ENCODE results near the gene IFITM5.
A peak's percentile ranks its signal among the peaks of the same experiment; 100 is the strongest.

The IFITM5 gene

DNA sequence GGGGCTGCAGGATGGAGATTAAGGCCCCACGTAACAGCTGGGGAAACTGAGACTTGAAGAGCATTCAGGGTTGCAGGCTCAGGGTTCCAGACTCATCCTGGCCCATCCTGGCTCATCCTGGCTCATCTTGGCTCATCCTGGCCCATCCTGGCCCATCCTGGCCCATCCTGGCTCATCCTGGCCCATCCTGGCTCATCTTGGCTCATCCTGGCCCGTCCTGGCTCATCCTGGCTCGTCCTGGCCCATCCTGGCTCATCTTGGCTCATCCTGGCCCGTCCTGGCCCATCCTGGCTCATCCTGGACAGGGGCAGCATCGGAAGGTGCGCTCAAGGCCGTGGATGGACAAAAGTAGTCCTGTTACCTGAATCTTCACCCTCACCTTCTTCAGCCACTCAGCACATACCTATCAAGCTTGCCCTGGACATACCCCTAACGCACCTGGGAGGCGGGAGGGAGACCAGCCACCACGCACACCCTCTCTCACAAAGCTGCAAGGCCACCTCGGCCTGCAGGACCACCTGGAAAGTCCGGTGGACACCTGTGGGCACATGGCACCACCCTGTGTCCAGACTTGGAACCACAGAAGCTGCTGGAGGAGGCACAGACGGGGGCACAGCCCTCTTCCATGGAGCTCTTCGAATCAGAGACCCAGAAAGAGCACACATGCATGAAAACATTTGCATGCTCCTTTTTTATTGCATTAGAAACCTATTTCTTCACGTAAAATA is 41.4 kb downstream of the IFITM5 start:
- no peak for DNase-seq

DNA sequence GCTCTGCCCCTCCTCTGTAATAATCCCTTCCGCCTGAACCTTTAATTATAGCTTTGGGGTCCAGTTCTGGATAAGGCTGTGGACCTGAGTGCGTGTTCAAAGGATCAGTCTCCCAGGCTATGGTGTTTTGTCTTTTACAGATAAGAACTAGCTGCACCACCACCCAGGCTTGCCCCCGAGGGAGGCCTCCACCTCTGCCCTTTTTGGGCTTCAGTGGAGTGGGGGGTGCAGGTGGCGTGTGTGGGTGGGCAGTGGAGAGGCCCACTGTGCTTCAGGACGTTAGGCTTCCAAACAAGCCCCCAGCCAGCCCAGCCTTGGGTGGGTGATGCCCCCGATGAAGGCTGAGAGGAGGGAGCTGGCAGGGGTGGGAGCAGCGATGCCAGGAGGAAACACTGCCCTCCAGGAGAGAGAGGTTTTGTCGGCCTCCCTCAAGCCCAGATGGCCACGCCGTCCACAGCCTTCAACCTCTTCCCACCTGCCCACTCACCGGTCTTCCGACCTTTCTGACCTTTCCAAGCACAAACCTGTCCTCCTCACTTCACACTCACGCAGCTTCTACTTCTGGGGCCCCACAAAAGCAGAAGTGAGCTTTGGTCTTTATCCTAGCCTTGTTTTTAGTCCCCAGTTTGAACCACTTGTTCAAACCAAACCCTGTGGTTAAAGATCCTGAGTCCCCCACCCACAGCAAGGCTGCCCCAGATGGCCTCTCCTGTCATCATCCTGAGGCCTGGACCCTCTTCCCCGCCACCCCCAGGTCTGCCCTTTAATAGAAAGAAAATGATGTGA is 42.2 kb downstream of the IFITM5 start:
- DNase-seq, result no peak

DNA sequence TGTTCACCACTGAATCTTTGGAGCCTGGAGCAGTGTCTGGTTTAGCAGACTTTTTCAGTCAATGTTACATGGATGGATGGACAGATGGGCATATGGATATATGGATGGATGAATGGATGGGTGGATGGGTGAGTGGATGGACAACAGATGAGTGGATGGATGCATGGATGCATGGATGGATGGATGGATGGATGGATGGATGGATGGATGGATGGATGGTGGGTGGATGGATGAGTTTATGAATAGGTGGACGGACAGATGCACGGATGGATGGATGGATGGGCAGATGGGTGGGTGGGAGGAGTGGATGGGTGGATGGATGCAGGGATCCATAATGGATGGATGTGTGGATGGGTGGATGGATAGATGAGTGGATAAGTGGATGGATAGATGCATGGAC is 43.5 kb downstream of the IFITM5 start:
- DNase-seq, result no peak

DNA sequence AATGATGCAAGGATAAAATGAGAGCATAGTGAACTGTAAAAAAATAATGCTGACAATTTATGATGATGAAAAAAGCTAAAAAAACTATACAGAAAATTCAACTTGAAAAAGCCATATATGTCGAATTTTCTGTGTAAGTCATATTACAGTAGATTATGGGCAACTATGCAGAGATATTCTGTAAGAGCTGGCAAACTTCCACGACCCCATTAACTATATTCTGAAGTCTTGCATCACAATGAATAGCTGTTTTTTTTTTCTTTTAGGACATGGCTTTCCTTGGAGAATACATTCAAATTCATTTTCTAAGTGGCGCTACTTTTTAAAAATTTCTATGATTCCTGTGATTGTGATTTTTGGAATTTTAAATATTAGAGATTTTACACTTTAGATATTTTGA is 44.1 kb downstream of the IFITM5 start:
- no peak for DNase-seq

DNA sequence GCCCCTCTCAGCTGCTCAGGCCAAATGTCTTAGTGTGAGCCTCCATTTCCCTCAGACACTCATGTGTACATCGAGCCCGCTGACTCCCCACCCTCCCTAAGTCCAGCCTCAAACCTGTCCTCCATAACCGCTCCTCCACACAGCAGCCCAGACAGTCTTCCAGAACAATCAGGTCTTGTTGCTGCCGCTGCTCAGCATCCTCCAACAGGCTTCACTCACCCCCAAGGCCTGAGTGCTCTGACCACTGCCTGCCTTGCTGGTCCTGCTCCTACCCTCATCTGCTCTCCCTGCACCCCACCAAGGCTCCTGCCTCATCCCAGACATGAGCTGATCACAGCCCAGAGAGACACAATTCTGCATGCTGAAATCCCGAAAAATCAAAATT is 45.4 kb downstream of the IFITM5 start:
- no peak for DNase-seq

DNA sequence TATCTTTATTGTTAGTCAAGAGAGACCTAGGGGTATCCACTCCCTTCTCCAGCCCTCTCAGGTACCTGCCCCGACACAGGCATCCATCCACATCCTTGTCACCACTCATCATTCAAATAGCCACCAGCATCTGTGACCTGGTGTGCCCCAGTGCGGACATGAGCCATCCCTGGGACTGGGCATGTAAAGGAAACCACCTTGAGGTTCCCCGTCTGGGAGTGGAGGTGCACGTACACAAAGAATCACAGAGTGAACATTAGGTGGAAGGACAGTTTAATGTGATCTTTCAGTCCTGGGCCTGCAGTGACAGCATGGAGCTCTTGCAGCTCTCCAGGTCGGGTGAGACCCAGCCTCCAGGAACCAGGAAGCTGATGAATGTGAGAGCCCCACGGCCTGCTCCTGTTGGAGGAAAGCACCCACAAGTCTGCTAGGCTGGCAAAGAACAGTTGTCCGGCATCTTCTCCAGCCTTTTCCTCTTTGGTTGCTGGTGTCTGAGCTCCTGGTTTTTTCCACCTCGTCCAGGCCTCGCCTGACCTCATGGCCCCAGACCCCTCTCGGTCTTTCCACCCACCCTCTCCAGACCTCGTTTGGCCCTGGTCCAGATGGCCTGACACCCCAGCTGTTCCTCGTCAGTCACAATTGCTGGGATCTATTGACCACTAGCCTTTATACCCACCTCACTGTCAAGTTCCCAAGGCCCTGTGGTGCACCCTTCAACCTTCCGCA is 46.0 kb downstream of the IFITM5 start:
- DNase-seq, result no peak

DNA sequence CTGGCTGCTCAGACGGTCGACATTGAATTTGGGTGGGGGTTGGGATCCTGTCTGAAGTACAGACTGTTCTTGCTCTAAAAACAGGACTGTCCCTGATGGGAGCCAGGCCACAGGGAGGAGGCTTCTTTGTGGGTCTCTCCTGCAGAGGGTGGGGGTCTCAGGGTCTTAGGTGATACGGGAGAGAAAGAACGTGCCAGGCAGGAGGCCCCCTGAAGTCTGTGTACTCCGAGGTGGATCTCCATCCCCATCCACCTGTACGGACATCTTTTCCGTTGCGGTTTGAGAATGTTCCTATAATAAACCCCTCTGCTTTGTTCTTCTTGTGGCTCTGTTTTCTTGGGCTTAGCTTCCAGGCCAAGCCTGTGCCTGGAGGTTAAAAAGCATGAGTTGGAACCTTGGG is 46.7 kb downstream of the IFITM5 start:
- no peak for DNase-seq

DNA sequence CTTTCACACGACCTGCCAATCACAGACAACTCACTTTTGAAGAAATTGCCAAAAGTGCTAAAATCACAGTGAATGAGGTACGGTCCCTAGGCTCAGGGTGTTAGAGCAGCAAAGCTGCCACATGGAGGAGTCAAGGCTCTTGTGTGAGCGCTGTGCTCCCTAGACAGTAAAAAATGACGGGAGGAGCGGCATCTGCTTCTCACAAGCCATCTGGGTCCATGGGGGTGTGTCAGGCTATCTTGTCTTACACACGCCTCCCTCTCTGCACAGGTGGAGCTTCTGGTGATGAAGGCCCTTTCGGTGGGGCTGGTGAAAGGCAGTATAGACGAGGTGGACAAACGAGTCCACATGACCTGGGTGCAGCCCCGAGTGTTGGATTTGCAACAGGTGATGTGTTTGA is 47.8 kb downstream of the IFITM5 start:
- DNase-seq, result no peak

DNA sequence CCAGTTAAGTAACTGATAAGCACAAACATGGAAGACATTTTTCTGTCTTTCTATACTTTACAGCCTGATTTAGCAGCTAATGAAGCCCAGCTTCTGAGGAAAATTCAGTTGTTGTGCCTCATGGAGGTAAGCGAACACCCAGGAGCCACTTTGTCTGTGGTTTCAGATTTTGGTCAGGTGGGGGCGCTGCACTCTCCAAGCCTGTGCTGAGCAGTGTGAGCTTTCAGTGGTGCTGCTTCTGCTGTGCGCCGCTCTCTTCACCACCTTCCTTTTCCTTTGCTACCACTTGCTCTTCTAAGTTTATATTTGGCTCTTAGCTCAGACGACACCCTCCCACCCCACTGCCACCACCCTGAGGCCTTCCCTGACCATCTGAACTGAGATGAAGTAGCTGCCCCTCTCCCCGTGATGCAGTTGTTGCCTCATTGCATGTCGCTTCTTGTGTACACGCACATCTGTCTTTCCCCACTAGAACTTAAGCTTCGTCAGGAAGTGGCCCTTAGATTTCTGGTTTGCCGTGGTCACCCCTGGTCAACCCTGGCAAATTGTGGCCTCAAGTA is 48.5 kb downstream of the IFITM5 start:
- DNase-seq, result peak; percentile 72

DNA sequence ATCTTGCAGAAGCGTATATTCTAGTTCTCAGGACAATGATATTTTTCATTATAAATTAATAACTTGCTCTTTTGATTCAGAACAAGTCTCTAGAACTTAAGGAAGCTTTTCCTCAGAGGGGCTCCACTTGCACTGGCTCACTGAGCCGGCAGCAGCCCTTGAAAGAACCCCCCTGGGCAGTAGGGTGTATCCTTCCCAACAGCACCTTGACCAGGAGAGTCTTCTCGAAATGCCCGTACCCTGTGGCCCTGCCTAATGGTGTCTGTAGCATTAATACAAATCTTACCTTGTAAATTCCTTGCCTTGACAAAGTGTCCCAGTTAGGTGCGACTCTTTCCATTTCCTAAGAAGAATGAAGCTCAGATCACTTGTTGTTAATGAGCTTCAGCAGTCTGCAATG is 49.1 kb downstream of the IFITM5 start:
- DNase-seq, result no peak

DNA sequence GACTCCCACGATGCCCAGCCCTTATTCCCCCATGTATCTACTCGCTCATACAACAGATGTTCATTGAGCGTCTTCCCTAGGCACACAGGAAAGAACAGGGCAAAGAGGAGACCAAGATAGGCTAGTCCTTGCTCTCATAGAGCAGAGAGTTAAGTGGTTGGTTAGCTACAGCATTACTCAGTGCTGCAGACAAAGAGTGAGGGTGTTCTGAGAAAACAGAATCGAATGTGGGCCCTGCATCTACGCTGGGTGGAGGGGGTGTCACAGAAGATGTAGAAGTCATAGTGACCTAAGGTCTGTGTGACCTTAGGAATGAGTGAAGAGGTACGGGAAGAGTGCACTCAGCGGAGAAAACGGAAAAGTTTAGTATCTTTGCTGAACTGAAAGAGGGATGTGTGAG is 50.3 kb downstream of the IFITM5 start:
- no peak for DNase-seq

All from activated T-cell treated with anti-CD3 and anti-CD28 coated beads for 4 hours (primary cell).